ENCODE data around the gene EMCN.

GRCh38 chr4:100508691-100509090 lies 9.1 kb downstream of the EMCN start:
- TF ChIP-seq CTCF (conservative IDR thresholded peaks at IDR 0.05) = no peak
- no peak for TF ChIP-seq EZH2 (IDR thresholded peaks at IDR 0.05; ENCODE audit: low read depth)

All from PC-9 (cell line).